Activated CD4-positive, alpha-beta memory T cell treated with anti-CD3 and anti-CD28 coated beads for 36 hours (primary cell): Measurements from ENCODE around the gene RGS3. TPM values are rescaled to one million over a fixed set of nuclear protein-coding genes. Genes with fewer than 3 reads are reported as not detected.
A peak's percentile ranks its signal among the peaks of the same experiment; 100 is the strongest.

Experiments
- CTCF ChIA-PET: fragments of 350-600 bp; sonication (Branson Sonifier 250); formaldehyde crosslinking; loops from one replicate; lab custom pipeline; 2021; ENCODE audit warnings: antibody characterized with exemption, inconsistent platforms; lab: Charles Lee
- POLR2A ChIA-PET: fragments of 350-600 bp; sonication (Branson Sonifier 250); formaldehyde crosslinking; loops from one replicate; lab custom pipeline; 2021; ENCODE audit warnings: antibody characterized with exemption; lab: Charles Lee
- DNase-seq: peaks from one replicate; pipeline ENCODE4 v3.0.0-alpha.2; 2020
- H3K27ac Mint-ChIP-seq: one replicate; pipeline ENCODE4 v1.8.0; 2021; ENCODE audit warnings: mixed read lengths
- H3K27me3 Mint-ChIP-seq: one replicate; pipeline ENCODE4 v1.8.0; 2021; ENCODE audit warnings: mixed read lengths
- H3K36me3 Mint-ChIP-seq: one replicate; pipeline ENCODE4 v1.8.0; 2021; ENCODE audit warnings: mixed read lengths
- H3K4me1 Mint-ChIP-seq: one replicate; pipeline ENCODE4 v1.8.0; 2021; ENCODE audit warnings: low read depth, mixed read lengths
- H3K4me3 Mint-ChIP-seq: one replicate; pipeline ENCODE4 v1.8.0; 2021; ENCODE audit warnings: mild to moderate bottlenecking, mixed read lengths
- H3K9me3 Mint-ChIP-seq: one replicate; pipeline ENCODE4 v1.8.0; 2021; ENCODE audit warnings: mixed read lengths
- intact Hi-C: fragments of 100-400 bp; cut with micrococcal nuclease; formaldehyde crosslinking; loops from one replicate; pipeline ENCODE4 v1.15.1; 2023
- total RNA-seq, 2 experiments: library from RNA; stranded (reverse); gene quantifications; one replicate each; pipeline ENCODE4 v1.2.3, GENCODE V29; 2021

Gene RGS3
- total RNA-seq, 2 experiments from 2014 or later: 54.4 to 57.7 TPM

DNA sequence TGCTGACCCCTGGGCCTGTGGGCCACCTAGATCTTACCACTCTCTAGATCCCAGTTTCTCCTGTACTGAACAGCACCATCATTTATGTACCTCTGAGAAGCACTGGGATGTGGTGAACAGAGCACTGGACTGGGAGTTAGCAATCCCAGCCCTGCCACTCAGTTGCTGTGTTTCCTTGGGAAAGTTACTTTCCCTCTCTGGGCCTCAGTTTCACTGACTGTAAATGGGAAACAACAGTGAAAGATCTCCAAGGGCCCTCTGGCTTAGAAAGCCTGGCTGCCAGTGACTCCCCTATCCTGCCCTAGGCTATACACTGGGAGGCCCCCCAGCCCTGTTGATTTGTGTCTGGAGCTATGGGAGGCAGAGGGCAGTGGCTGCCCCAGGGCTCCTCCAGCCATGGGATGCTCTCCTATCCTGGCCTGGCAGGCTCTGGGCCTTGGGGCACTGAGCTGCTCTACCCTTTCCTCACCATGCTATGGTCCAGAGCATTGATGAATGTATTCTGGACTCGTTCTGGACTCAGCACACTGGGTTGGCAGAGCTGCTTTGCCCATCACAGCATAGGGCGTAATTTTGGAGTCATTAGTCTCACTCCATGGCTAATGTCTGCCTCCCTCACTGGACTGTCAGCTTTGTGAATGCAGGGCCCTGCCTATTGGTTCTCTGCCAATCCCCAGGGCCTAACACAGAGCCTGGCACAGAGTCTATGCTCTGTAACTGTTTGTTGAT, 99.3 kb downstream of the RGS3 start:
- no peak for DNase-seq
- Mint-ChIP-seq H3K27me3 (no peaks in the 10 kb centered on the region), H3K4me3 (no peak overlapping the region), H3K4me1 (peaks cover 27% of the 10 kb centered on the region), H3K9me3 (no peaks in the 10 kb centered on the region), H3K36me3 (no peaks in the 10 kb centered on the region), H3K27ac (no peak overlapping the region)
- POLR2A ChIA-PET: interaction anchor here (1.1 kb wide), 1 partner anchor 20 kb away, joined by 4 read pairs; no protein-coding TSS in a partner anchor
- intact Hi-C loops: no loop called here
- CTCF ChIA-PET: interaction anchor here (1.2 kb wide), 1 partner anchor 12 kb away, joined by 4 read pairs; no protein-coding TSS in a partner anchor

GRCh38 chr9:113563826-113564497, 100.4 kb downstream of the RGS3 start:
- H3K9me3 Mint-ChIP-seq: no peaks in the 10 kb centered on the region

GRCh38 chr9:113564498-113565237, 101.1 kb downstream of the RGS3 start:
- no peak for DNase-seq
- ChIA-PET CTCF (interaction anchor here (1.1 to 1.3 kb wide), 2 partner anchors 14 to 17 kb away, joined by 4 to 5 read pairs; no protein-coding TSS in a partner anchor), POLR2A (no interaction called here)
- Mint-ChIP-seq H3K9me3 (no peaks in the 10 kb centered on the region), H3K4me1 (peaks cover 23% of the 10 kb centered on the region), H3K4me3 (no peak overlapping the region), H3K27ac (peak overlapping the region; percentile 46), H3K36me3 (no peaks in the 10 kb centered on the region), H3K27me3 (no peaks in the 10 kb centered on the region)
- intact Hi-C loops: no loop called here

More at GRCh38 chr9:113563826-113564497, 100.4 kb downstream of the RGS3 start:
- CTCF ChIA-PET: interaction anchor here (1.1 to 1.2 kb wide), 2 partner anchors 11 to 14 kb away, joined by 4 read pairs; no protein-coding TSS in a partner anchor
- H3K27ac Mint-ChIP-seq: no peak overlapping the region
- H3K36me3 Mint-ChIP-seq: no peaks in the 10 kb centered on the region
- DNase-seq: no peak
- POLR2A ChIA-PET: interaction anchor here (1.1 kb wide), 1 partner anchor 19 kb away, joined by 4 read pairs; no protein-coding TSS in a partner anchor
- intact Hi-C loops: no loop called here
- H3K4me1 Mint-ChIP-seq: peaks cover 24% of the 10 kb centered on the region
- H3K4me3 Mint-ChIP-seq: no peak overlapping the region
- H3K27me3 Mint-ChIP-seq: no peaks in the 10 kb centered on the region

DNA sequence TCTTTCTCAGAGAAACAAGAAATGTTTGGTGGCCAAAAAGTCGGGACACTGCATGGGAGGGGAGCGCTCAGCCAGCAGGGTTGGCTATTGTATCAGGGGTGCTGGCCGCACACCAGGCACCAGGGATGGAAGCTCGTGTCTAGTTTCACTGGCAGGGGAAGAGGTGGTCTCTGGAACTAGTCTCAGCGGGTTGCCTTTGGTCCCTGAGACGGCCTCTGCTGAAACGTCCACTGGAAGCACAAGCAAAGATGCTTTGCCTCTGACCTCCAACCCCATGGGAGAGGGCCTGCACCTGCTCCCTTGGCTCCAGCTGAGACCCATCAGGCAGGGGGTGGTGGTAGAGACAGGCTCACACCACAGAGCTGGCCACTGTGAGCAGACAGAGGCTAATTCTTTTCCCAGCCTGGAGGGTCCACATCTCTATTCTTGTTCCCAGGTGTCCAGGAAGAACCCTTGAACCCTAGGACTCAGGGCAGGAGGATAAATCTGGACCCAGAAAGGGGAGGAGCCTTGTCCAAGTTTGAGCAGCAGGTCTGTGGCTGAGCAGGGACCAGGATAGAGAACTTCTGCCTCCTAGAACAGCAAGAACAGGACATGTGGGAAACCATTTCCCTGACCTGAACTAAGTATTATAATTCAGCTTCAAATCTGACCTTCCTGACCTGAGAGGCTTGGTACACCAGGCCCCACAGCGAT, 102.6 kb downstream of the RGS3 start:
- DNase-seq: no peak
- H3K4me3 Mint-ChIP-seq: no peak overlapping the region
- H3K9me3 Mint-ChIP-seq: no peaks in the 10 kb centered on the region
- no peaks in the 10 kb centered on the region for H3K27me3 Mint-ChIP-seq
- H3K4me1 Mint-ChIP-seq: peaks cover 12% of the 10 kb centered on the region
- H3K27ac Mint-ChIP-seq: no peak overlapping the region
- POLR2A ChIA-PET: no interaction called here
- intact Hi-C loops: no loop called here
- H3K36me3 Mint-ChIP-seq: no peaks in the 10 kb centered on the region
- CTCF ChIA-PET: interaction anchor here (0.5 to 1.3 kb wide), 3 partner anchors 16 to 171 kb away, joined by 3 to 5 read pairs (median 4); no protein-coding TSS in a partner anchor

DNA sequence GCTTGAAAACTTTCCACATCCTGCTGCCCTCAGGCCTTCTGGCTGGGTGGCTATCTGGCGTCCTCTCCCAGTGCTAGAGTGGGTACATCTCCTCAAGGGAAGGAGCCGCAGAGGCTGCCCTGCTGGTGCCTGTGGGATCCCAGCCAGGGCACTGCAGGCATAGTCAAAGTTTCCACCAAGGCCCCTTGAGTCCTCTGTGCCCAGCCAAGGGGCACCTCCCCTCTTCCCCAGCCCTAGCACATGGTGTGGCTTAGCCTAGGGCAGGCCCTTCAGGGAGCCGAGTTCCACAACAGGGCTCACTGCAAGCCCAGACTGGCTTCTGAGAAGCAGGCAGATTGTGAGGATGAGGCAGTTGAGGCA, 103.2 kb downstream of the RGS3 start:
- H3K4me1 Mint-ChIP-seq: peaks cover 12% of the 10 kb centered on the region
- ChIA-PET POLR2A (no interaction called here), CTCF (interaction anchor here (0.5 to 1.8 kb wide), 3 partner anchors 12 to 171 kb away, joined by 3 to 5 read pairs (median 4); no protein-coding TSS in a partner anchor)
- no peak overlapping the region for H3K4me3 Mint-ChIP-seq
- no peak overlapping the region for H3K27ac Mint-ChIP-seq
- H3K9me3 Mint-ChIP-seq: no peaks in the 10 kb centered on the region
- H3K36me3 Mint-ChIP-seq: no peaks in the 10 kb centered on the region
- no peak for DNase-seq
- no peaks in the 10 kb centered on the region for H3K27me3 Mint-ChIP-seq
- intact Hi-C loops: no loop called here

GRCh38 chr9:113567361-113568080, 104.0 kb downstream of the RGS3 start:
- intact Hi-C loops: no loop called here
- Mint-ChIP-seq H3K27ac (no peak overlapping the region), H3K4me3 (no peak overlapping the region), H3K9me3 (no peaks in the 10 kb centered on the region), H3K4me1 (peaks cover 12% of the 10 kb centered on the region), H3K36me3 (no peaks in the 10 kb centered on the region), H3K27me3 (no peaks in the 10 kb centered on the region)
- ChIA-PET CTCF (interaction anchor here (1.8 kb wide), 1 partner anchor 11 kb away, joined by 5 read pairs; no protein-coding TSS in a partner anchor), POLR2A (no interaction called here)
- no peak for DNase-seq

- H3K27ac Mint-ChIP-seq: no peak overlapping the region
- POLR2A ChIA-PET: no interaction called here
Measured at GRCh38 chr9:113568081-113568435, 104.5 kb downstream of the RGS3 start.

GRCh38 chr9:113568571-113569321, 105.2 kb downstream of the RGS3 start:
- no peak overlapping the region for H3K4me3 Mint-ChIP-seq
- CTCF ChIA-PET: interaction anchor here (1.8 kb wide), 1 partner anchor 10 kb away, joined by 5 read pairs; no protein-coding TSS in a partner anchor
- DNase-seq: no peak
- H3K9me3 Mint-ChIP-seq: no peaks in the 10 kb centered on the region
- intact Hi-C loops: no loop called here
- H3K4me1 Mint-ChIP-seq: peaks cover 10% of the 10 kb centered on the region
- H3K27me3 Mint-ChIP-seq: no peaks in the 10 kb centered on the region
- H3K36me3 Mint-ChIP-seq: no peaks in the 10 kb centered on the region
- H3K27ac Mint-ChIP-seq: no peak overlapping the region
- POLR2A ChIA-PET: no interaction called here

More at GRCh38 chr9:113568081-113568435, 104.5 kb downstream of the RGS3 start:
- peaks cover 12% of the 10 kb centered on the region for H3K4me1 Mint-ChIP-seq
- CTCF ChIA-PET: interaction anchor here (1.8 kb wide), 1 partner anchor 11 kb away, joined by 5 read pairs; no protein-coding TSS in a partner anchor
- no peaks in the 10 kb centered on the region for H3K36me3 Mint-ChIP-seq
- no peaks in the 10 kb centered on the region for H3K27me3 Mint-ChIP-seq
- H3K4me3 Mint-ChIP-seq: no peak overlapping the region
- no peak for DNase-seq
- intact Hi-C loops: no loop called here
- no peaks in the 10 kb centered on the region for H3K9me3 Mint-ChIP-seq

- Mint-ChIP-seq H3K36me3 (no peaks in the 10 kb centered on the region), H3K27me3 (no peaks in the 10 kb centered on the region), H3K9me3 (no peaks in the 10 kb centered on the region), H3K4me3 (no peak overlapping the region), H3K27ac (no peak overlapping the region), H3K4me1 (peaks cover 15% of the 10 kb centered on the region)
- CTCF ChIA-PET: interaction anchor here (0.9 to 1.1 kb wide), 2 partner anchors 9 to 22 kb away, joined by 3 read pairs; no protein-coding TSS in a partner anchor
- intact Hi-C loops: no loop called here
- no peak for DNase-seq
- POLR2A ChIA-PET: interaction anchor here (1.0 kb wide), 1 partner anchor 12 kb away, joined by 3 read pairs; no protein-coding TSS in a partner anchor
Measured at GRCh38 chr9:113569472-113570060, 106.0 kb downstream of the RGS3 start.

GRCh38 chr9:113570106-113570505, 106.6 kb downstream of the RGS3 start:
- no peaks in the 10 kb centered on the region for H3K9me3 Mint-ChIP-seq
- H3K27ac Mint-ChIP-seq: no peak overlapping the region
- intact Hi-C loops: no loop called here
- ChIA-PET POLR2A (interaction anchor here (1.0 kb wide), 1 partner anchor 12 kb away, joined by 3 read pairs; no protein-coding TSS in a partner anchor), CTCF (interaction anchor here (0.9 to 1.1 kb wide), 2 partner anchors 8 to 21 kb away, joined by 3 read pairs; no protein-coding TSS in a partner anchor)
- no peaks in the 10 kb centered on the region for H3K27me3 Mint-ChIP-seq
- no peak overlapping the region for H3K4me3 Mint-ChIP-seq
- no peak for DNase-seq
- no peaks in the 10 kb centered on the region for H3K36me3 Mint-ChIP-seq
- H3K4me1 Mint-ChIP-seq: peaks cover 14% of the 10 kb centered on the region
